NCI-H1048 (cell line): ENCODE data around the gene MSH2.

ENCODE experiments used
- DNase-seq: peaks from one replicate; lab custom pipeline; 2025; lab: John Stamatoyannopoulos, UW

The MSH2 gene

DNA sequence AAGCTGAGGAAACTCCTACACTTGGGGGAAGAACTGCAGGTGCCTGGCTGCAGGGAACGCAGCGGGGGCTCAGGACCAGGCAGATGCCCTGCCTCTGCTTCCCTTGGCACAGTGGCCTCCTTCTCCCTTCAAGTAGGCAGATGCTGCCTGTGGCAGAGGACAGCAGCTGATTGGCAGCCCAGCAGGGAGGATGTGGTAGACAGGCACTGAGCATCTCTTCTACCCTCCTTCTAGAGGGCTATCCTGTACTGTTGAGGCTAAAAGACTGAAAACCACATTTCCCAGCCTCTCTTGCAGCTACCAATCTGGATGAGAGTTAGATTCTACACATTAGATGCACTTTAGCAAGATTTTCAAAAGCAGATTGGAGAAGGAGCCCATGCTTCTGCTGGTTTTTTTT is 105.7 kb downstream of the MSH2 start:
- DNase-seq = no peak

DNA sequence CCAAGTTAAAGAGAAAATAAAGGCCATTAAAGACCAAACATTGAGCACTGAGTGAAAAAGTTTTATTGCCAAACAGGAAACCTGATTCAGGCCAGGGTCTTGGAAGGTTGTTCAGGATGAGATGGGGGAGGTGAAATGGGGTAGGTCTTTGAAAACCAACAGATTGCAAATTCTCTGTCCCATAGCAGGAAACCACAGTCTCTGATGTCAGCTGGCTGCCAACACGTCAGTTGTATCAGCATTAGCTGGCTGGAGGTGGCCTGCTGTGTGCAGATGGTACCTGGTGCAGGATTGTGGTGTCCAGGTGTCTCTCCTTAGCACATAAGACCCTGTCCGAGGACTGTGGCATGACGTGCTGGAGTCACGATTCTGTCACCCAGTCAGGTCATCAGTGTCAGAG is 106.3 kb downstream of the MSH2 start:
- no peak for DNase-seq

- no peak for DNase-seq
Observed at GRCh38 chr2:47509821-47510385, 106.9 kb downstream of the MSH2 start.

- DNase-seq = no peak
Observed at GRCh38 chr2:47510745-47511144, 107.8 kb downstream of the MSH2 start.

- DNase-seq = no peak
Observed at GRCh38 chr2:47512581-47513083, 109.7 kb downstream of the MSH2 start.

GRCh38 chr2:47513981-47514520 is 111.1 kb downstream of the MSH2 start:
- no peak for DNase-seq

GRCh38 chr2:47516360-47517104 is 113.6 kb downstream of the MSH2 start:
- DNase-seq = no peak

DNA sequence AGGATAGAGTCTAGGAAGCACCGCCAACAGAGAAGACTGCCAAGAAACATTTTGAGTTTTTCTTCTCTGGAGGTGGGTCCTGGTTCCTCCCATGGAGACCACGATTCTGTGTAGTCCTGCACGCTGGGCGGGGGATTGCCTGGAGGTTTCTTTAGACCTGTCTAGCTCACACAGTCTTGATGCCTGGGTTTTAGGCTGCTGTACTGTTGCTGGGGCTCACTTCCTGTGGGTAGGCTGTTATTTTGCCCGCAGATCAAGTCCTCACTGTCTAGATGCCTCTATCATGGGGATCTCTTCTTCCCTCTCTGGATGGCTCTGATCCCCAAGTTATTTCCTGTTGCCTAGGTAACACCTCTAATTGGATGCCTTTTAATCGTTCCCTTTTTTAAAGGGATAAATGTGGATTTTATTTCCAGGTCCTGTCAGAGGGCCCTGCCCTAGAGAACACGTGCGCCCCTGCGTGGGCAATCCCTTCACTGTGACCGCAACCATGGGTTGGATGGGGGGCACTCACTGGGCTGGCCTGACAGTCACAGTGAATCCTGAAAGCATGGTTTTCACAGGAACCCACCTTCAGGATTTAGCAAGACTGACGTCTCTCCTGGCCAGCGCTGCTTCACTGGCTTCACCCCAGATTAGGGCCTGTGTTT is 115.7 kb downstream of the MSH2 start:
- no peak for DNase-seq

GRCh38 chr2:47519147-47519537 is 116.2 kb downstream of the MSH2 start:
- DNase-seq = no peak

- no peak for DNase-seq
Observed at GRCh38 chr2:47519604-47520301, 116.8 kb downstream of the MSH2 start.

DNA sequence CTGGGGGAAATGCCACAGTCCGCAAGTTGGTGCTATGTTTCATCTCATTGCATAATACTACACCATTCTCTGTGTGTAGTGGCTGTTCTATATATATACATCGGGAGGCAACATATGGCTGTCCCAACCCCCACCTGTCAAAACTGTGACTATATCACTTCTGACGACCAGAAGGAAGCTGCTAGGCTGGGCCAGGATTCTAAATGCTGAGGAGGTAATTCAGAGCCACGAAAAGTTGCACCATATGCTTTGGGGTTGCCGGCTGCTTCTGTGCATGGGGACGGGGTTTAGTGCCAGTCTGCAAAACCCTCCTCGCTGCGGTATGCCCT is 117.3 kb downstream of the MSH2 start:
- no peak for DNase-seq

DNA sequence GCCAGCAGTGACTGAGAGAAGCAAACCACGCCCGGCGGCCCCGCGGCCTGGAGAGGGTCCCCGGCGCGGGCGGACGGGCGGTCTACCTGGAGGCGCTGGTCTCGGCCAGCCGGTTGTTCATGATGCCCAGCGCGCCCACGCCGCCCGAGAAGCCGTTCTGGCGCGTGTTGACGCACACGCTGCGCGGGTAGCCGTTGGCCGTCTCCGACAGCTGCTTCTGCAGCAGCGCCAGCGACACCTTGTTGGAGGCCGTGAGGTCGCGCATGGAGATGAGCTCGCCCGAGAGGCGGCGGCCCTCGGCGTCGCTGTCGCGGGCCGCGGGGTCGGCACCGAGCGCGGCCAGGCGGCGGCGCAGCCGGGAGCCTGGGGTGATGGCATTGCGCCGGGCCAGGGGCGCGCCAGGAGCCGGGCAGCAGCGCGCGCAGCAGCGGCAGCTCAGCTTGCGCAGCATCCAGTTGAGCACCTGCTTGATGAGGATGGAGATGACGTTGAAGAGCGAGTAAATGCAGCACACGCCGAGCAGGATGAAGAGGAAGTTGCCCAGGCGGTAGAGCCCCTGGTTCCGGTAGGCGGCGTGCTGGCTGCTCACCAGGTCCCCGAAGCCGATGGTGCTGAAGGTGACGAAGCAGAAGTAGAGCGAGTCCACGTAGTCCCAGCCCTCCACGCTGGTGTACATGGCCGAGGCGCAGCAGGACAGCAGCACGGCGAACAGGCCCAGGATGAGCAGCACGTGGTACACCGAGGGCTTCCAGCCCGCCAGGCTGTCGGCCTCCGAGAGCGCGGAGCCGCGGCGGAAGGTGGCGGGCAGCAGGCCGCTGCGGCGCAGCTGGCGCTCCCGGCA is 118.1 kb downstream of the MSH2 start:
- no peak for DNase-seq

GRCh38 chr2:47521666-47522285 is 118.8 kb downstream of the MSH2 start:
- no peak for DNase-seq

DNA sequence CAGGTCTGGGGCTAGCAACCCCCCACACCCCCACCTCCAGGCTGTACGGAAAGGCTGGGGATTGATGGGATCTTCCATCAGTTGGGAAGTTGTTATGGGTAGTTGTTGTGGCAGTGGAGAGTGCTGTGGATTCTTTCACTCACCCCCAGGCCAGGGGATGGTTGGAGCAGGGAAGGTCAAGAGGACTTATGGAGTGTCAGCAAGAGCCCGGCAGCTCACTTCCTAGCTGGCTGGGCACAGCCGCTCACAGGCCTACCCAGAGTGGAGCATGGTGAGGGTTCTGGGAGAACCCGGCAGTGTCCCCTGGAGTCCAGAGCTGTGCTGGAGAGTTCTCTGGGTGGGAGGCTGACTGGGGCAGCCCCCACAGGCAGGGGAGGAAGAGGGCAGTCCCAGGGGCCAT is 122.2 kb downstream of the MSH2 start:
- no peak for DNase-seq

DNA sequence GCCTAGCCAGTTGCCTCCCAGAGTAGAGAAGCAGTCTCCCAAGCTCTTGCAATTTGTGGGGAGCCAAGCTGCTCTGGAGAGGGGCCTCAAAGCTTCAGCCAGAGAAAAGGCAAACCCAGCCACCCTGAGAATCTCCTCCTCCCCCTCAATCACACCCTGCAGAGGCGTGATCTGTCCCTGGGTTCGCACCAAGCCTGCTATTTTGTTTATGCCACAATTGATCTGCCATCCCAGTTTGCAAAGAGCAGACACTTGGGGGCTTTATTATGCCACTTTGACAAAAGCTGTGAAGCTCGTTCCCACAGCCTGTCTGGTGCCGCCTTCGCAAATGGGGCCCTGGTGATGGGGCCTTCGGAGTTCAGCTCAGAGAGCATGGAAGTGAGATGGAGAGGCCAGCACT is 125.5 kb downstream of the MSH2 start:
- DNase-seq = no peak

DNA sequence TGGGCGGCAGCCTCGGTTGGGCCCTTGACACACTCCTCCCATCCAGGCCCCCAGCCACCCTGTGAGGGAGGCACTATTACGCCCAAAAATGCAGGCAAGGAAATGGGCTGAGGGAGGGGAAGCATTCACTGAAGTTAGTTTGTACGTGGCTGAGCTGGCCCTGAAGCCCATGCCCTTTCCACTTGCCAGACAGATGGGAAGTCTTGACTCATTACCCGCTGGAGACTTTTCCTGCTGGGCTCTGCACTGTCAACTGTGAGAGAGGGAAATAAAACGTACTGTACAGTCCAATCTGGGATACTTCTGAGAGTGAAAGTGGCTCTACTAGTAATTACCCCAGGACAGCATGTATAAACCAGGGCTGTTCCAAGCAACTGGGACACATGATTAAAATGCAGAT is 125.9 kb downstream of the MSH2 start:
- DNase-seq = no peak

- no peak for DNase-seq
Observed at GRCh38 chr2:47530105-47530760, 127.3 kb downstream of the MSH2 start.

DNA sequence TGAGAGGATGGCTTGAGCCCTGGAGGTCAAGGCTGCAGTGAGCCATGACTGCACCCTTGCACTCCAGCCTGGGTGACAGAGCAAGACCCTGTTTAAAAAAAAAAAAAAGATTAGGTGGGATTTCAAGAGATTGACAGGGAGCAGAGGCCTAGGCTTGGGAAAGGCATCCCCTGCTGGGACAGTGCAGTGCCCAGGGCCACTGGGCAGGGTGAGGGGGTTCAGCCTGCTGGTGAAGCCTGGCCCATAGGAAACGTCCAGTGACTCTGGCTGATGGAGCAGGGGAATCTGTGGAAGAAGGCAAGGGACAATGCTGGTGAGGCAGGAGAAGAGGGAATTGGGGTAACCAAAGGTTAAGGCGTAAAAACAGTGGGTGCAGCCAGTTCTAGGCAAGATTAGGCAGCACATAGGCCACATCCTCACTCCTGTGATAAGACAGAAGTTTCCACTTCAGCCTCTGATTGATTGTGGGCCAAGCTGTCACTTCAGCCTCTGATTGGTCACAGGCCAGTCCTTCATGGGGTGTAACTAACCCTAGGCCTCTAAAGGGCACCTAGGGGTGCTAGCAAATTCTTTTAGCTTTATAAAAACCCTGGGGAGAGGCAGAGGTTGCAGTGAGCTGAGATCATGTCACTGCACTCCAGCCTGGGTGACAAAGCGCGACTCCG is 128.6 kb downstream of the MSH2 start:
- no peak for DNase-seq
